HG03066 (cell line): ENCODE data around the gene RARB.

Experiments
- ATAC-seq: cut with Tn5 transposase; IDR thresholded peaks from one replicate; pipeline ENCODE4 v1.9.1; 2021; ENCODE audit warnings: low read depth; ENCODE audit not compliant: unreplicated experiment

RARB gene

DNA sequence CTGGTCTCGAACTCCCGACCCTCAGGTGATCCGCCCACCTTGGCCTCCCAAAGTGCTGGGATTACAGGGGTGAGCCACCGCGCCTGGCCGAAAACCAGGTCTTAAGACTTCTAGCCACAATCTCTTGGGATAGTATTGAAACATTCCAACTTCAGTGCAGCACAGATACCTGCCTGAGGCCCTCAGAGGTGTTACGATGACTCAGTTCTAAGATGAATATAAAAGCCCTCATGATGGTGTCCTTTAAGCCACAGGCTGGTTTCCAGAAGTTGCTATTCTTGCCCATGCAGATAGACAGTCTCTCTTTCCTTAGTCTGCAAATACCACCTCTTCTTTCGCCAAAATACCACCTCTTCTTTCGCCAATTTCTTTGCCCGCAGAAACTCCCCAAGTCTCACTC is 69.0 kb downstream of the RARB start:
- no peak for ATAC-seq

DNA sequence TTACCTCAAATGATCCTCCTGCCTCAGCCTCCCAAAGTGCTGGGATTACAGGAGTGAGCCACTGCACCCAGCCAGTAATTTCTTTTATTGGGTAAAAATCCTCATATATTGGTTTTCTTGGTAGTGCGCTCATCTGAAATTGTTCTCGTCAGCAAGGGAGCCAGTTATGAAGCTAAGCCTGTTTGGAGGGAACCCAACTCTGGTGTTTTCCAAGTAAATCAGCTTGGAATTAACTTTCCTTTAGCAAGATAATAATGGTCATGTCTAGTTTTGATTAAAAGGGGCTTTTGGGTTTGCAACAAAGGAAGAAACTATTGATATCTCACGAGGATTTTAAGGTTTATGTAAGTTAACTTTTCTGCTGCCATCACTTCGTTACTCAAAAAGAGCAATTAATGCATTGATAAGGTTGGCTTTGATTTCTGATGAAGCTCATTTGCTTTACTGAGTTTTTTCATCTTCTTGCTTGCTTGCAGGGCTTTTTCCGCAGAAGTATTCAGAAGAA is 72.7 kb downstream of the RARB start:
- ATAC-seq = no peak

DNA sequence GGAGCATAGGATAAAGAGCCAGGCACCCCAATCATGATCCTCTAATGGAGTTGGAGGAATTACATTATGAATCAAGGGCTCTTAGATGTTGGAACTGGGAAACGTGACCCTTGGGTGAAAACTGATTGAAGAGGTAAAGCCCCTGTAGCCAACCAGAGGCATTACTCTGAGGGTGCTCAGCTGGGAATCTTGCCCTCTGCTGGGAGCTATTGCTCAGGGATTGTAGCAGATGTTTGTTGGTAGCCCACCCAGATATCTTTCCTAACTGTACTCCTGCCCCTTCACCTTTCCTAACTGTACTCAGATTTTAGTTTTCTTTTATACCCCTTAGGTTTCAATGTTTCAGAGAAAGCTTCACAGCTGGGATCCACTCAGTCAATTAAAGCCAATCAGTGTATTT is 74.2 kb downstream of the RARB start:
- no peak for ATAC-seq

DNA sequence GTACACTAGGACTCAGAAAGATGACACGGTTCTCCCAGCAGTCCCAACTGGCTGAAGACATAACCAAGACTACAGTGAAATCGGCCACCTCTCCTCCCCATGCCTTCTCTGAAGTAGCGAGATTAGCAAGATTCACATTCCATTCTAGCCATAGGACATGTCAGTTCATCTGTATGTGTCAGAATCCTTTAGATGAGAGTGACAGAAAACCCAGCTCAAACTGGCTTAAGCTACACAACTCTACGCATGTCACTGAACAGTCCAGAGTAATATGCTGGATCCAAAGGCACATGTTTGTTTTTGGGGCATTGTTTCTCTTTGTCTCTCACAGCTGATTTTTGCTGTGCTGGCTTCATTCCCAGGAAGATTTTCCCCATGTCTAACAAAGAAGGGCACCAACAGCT is 75.8 kb downstream of the RARB start:
- no peak for ATAC-seq

DNA sequence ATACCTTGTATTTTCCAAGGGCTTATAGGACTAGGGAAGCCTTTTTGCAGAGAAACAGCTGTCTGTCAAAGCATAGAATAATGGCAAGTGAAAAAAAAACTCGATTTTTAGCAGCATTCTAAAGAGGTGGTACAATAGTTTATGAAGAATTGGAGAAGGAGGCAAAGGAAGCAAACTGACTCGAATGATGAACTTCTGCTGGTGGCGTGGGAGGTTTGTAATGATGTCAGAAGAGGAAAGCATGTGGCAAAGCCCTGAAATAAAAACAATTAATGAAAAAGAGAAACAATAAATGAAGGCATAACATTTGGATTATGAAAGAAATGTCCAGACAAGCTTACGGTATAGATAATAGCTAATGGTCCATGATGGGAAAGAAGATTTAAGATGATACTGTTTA is 77.5 kb downstream of the RARB start:
- ATAC-seq = no peak

DNA sequence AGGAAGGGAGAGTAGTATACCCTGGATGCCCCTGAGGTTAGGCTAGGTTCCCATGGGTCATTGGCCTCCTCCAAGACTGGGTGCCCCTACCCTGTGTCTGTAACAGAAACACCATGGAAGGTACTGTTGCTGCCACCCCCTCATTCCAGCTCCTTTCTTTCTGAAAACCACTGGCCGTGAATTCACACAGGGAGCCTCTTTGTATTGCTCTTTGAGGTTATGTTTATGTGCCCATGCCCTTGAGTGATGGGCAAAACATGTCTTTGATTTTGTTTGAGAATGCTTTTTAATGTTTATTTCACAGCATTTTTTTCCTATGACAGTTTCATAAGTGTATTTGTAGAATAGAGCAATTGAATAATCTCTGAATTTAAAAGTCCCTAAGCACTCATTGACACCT is 79.7 kb downstream of the RARB start:
- no peak for ATAC-seq

DNA sequence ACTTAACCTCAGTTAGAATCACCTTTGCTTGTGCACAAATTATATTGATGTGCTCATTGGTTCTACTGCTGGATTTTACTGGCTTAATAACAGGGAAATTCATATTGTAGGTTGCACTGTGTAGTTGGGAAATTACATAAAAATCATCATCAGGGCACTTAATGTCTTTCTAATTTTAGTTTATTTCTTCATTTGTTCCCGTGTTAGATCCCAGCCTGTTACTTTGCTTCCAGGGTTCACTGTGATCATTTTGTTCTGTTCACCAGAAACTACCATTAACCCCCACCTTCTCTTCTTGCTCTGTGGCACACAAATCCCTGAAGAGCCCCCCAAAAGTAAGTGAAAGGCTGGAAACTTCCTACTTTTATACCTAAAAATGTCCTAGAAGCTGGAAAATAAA is 80.4 kb downstream of the RARB start:
- ATAC-seq = no peak

DNA sequence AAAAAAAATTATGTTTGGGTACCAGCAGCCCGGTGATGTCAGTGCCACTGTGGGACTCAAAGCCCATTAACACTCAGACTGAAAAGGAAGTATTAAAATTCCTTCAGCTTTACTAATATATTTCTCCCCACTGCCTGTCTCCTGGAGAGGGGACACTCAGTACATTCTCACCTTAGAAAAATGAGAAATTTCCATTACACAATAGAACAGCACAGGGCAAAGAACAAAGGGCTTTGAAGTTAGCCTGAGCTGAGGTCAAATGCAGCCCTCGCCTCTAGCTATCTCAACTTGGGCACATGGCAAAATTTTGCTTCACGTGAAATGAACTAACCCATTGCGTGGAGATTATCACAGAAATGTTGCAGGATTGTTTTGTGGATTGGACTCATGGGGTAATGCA is 80.8 kb downstream of the RARB start:
- ATAC-seq = no peak

DNA sequence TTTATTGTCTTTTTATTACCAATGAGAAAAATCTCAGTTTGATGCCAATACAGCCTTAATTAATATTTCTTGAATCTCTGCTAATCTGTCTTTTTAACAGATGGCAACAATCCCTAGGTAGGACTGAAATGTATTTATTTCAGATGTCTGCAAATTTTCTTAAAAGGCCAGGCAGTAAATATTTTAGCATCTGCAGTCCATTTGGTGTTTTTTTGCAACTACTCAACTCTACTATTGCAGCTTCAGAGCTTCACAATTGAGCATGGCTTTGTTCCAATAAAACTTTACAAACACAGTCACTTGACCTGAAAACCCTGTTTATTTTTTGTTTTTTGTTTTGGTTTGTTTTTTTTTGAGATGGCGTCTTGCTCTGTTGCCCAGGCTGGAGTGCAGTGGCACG is 82.7 kb downstream of the RARB start:
- ATAC-seq = no peak

DNA sequence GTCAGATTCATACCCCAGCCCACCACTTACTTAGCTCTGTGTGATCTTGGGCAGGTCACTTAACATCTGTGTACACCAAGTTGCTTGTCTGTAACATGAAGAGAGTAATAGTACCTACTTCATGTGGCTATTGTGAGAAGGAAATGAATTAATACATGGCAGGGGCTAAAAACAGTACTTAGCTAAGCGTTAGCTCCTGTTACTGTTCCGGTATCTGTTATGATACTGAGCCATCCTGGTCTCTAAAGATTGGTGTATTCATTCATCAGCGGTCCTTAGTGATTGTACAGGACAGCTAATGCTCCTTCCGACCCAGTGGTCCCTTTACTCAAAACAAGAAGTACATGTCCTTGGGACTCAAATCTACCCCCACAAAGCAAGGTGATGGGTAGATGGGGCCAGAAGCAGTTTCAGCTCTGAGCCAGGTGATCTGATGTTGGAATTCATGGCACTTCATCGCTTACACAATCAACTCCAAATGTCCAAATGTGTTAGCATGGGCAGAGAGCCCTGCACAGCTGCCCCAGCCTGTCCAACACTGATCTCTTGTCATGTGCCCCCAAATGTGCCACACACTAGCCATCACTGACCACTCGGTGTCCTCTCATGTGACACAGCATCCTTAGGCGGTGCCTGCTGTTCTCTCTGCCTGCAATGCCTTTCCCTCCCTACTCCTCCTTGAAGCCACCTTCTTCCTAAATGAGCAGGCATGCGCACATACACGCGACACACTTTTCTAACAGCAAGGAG is 84.1 kb downstream of the RARB start:
- no peak for ATAC-seq

DNA sequence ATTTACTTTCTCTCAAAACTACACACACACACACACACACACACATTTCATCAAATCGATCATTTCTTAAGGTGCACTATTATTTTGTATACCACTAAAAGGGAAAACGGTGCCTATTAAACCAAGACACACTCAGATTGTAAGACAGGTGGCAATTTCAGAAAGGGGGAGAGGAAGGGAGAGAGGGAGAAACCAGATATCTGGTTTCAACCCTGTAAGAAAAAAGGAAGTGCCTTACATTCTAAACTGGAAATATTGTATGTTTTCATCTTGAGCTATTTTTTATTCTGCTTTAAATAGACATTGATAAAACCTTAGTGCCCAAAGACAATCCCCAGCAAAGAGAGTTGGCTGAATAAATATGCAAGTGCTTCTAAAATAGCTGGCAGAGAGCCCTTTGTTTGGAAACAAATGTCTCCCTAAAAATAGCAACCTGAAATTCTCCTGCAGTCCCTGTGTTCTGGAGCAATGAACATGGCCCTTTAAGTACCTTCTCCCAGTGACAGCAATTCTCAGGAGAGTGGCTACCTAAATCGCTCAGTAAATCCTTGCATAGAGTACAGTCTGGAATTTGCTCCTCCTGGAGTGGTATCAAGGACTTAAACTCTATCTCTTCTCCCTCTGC is 85.7 kb downstream of the RARB start:
- ATAC-seq = no peak

DNA sequence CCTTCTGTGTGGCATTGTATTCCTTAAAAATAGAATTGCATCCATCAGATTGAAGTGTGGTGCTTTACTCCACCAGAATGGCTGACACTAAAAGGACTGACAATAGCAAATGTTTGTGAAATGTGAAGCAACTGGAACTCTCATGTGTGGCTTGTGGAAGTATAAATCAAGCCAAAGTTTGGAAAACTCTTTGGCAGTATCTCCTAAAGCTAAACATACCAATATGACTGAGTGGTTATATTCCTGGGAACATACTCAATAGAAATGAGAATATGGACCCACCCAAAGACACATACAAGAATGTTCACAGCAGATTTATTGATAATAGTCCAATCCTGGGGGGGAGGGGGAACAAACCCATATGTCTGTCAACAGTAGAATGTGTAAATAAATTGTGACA is 87.1 kb downstream of the RARB start:
- ATAC-seq = no peak

DNA sequence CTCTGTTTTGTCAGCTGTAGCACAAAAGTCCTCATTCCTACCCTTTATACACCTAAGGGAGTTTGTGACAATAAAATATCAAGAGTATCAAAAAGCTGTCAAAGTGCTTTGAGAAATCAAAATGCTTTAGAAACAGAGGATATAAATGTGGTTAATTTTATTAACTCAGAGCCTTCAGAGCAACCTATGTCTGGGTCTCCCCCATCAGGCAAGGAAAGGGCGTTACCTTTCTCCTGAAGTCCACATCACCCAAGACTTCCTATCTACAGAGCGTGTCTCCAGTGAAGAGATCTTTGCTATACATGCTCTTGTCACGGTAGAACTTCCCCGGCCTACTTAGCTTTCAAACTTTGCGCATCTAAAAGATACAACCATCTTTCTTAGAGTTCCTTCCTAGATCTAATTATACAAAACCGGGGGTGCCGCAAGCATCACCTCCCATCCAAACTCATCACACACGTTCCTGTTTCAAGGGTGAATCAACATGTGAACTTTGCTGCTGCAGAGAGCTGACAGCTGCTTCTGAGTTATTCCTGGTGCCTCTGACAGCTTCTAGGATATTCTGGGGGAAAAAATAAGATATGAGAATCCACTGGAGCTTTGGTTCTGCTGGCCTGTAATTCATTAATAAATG is 93.0 kb downstream of the RARB start:
- ATAC-seq = no peak

DNA sequence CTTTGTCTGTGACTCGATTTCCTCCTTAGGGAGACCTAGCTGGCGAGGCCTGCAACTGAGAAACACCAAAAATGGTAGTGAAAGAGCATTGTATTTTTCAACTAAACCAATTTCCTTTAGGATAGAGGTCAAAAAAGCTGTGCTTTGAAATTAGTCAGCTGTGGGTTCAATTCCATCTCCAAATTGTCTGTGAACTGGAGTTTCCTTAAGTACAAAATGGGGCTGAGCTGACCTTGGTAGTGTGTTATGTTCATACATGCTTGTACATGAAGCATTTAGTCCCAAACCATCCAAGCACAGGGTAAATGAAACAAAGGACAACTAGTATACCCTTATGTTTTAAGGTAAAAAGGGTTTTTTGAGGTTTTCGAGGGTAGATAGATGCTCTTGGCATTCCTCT is 99.3 kb downstream of the RARB start:
- no peak for ATAC-seq

DNA sequence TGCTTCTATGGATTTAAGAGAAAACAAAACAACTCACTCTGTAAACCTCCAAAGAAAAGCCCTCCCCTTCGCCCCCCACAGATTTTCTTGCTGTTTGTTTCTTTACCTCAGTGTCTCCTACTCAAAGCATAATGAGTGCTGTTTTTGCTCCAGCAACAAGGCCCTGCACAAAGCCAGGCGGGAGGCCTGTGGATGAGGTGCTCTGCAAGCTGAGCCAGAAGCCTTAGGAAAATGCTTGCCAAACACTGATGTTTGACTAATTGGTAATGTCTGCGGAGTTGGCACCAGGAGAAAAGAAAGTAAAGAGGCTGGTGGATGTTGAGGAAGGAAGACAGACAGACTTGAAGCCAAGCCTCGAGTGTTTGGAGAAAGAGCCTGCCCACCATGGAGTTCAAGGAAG is 99.7 kb downstream of the RARB start:
- no peak for ATAC-seq

DNA sequence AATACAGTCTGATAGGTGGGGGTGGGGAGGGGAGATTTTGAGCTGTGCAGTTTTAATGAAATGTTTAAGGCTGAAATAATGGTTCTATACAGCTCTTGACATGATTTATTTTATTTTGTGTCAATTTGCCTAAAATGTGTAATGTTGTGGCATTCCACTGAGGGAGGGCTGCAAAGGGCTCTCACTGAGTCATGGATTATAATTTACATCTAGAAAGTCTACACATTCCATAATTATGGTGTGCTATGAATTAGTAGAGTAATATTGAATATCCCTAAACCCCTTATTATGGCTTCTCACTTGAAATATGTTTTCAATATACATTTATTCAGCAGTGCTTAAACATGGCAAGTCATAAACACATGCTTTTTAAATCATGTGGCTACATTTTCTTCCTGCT is 103.9 kb downstream of the RARB start:
- ATAC-seq = no peak

DNA sequence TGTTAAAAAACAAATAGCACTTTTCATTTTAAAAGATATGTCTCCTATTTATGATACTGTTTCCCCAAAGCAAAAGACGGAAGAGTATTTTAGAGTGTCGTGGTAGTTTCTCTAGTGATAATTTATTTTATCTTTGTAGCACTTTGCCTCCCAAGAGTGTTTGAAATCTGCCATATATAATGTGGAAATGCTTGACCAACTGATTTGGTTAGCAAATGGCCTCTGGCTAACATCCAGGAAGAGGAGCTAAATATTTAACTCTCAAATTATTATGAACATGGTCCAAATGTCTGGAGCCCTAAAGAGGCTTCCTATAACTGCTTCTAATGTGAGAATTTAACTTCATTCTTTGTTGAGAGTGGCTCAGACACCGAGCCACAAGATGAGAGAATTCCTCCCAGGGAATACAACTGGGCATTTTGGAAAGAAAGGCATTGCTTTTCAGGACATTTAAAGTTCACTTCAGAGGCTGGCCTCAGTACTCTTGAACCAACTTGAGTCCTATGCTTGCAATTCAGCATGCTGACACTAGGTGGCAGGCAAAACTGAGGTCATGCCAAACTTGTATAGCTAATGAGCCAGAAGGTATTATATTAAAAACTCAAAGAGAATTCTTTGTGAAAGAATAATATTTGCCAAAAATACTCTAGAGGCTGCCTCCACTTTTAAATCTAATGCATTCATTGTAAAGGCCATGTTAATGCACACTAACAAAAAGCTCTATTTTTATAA is 104.5 kb downstream of the RARB start:
- ATAC-seq = no peak

DNA sequence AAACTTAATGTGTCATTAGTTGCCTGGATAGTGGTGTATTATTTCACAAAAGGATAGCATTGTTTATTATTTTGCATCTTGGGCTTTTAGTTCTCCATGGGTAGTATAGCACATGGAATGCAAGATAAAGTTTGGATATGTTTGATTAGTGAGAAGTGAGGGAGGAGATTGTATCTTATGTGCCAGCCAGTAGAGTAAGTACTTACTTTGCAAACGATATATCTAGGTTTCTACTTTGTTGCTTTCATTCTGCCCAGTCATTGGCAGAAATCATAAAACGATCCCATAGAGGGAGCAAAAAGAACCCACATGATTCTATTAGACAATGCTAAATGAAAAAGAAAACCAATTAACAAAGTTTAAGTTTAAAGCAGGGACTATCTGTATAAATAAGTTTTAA is 105.3 kb downstream of the RARB start:
- no peak for ATAC-seq

DNA sequence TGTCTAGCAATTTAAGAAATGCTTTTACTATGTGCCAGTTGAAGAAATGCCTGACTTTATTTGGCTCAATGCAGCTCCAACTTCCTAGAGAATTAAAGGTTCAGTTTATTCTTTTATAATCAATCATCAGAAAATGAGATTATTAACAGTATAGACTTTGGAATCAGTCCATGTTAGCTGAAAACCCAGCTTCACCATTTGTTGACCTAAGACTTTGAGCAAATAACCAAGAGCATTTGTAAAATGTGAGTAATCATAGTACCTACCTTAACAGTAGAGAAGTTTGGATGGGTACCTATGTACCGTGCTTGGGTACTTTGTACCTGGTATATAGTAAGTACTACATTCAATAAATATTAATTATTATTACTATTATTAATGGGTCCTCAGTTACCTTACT is 105.9 kb downstream of the RARB start:
- no peak for ATAC-seq

DNA sequence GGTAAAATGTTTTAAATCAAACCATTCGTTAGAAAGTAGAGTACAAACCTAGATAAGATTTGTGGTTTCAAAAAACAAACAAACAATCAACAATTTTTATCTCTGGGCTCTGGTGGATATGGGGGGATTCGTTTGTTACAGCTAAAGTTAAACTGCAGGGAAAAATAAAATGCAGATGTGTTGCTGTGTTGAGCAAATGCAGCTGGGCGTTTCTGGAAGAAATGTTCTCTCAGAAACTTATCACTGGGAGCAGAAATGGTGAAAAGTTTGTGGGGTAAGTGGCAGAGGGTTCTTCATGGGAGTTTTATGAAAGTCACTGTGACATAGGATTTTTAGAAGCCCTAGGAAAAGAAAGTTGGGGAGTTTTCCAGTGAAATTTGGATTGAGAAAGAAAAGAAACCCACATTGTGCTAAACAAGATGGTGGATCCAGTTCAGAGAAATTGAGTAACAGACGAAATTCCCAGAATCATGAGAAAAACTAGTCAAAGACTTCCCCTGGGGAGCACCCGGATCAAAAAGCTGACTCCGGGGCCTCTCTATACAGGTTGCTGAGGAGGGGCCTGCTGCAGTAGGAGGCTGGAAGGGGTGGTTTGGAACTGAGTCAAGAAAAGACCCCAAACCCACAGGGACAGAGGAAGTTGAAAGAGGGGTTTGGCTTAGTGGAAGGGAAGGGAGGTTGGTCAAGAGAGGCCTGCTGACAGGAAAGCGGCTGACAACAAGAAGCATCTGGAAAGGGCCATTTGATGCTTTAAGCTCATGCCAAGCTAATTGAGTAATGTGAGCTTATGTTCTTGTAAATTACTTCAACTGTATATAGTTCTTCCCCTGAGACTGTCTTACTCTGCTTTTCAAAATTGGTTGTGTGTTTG is 108.7 kb downstream of the RARB start:
- no peak for ATAC-seq
